DOHH2 (cell line): ENCODE results near the gene CACNB1.

Experiments used
- CTCF ChIP-seq: fragments of 200-600 bp; sonication (generic); IDR thresholded peaks from one replicate; pipeline ENCODE4 v1.5.1; 2014; ENCODE audit warnings: antibody characterized with exemption, mild to moderate bottlenecking, low read depth, low read length; ENCODE audit not compliant: poor library complexity, severe bottlenecking
- EZH2phosphoT487 ChIP-seq: fragments of 200-600 bp; sonication (generic); IDR thresholded peaks from 2 replicates; pipeline ENCODE4 v1.6.1; 2017; ENCODE audit warnings: borderline replicate concordance, mild to moderate bottlenecking, antibody characterized with exemption, low read length, moderate library complexity, mixed read lengths

DNA sequence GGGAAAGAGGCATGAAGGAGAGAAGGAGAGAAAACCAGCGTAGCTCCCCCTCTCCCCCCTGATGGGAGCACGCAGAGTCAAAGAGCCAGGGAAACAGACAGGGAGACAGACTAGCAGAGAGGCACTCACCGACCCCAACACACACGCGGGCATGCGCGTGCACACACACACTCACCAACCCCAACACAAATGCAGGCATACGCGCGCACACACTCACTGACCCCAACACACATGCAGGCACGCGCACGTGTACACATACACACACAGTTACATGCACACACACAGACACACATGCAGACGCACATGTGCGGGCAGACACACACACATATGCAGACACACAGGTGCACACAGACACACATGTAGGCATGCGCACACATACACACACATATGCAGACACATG is 4.6 kb downstream of the CACNB1 start:
- TF ChIP-seq CTCF = no peak
- no peak for TF ChIP-seq EZH2phosphoT487
